ENCODE measurements around the gene SULT4A1.

SULT4A1 gene

GRCh38 chr22:43827003-43827735, 35.1 kb downstream of the SULT4A1 start:
- DNase-seq = no peak

GRCh38 chr22:43826142-43827002, 35.9 kb downstream of the SULT4A1 start:
- DNase-seq = peak; percentile 82

- no peak for DNase-seq
Measured at GRCh38 chr22:43825651-43826050, 36.7 kb downstream of the SULT4A1 start.

- DNase-seq = peak; percentile 63
Measured at GRCh38 chr22:43824724-43825420, 37.4 kb downstream of the SULT4A1 start.

- DNase-seq = peak; percentile 77
Measured at GRCh38 chr22:43823911-43824665, 38.2 kb downstream of the SULT4A1 start.

- DNase-seq = peak; percentile 98
Measured at GRCh38 chr22:43823353-43823908, 38.9 kb downstream of the SULT4A1 start.

- DNase-seq = no peak
Measured at GRCh38 chr22:43821606-43822425, 40.5 kb downstream of the SULT4A1 start.

GRCh38 chr22:43820651-43821305, 41.5 kb downstream of the SULT4A1 start:
- peak; percentile 67 for DNase-seq

GRCh38 chr22:43819931-43820640, 42.2 kb downstream of the SULT4A1 start:
- peak; percentile 63 for DNase-seq

GRCh38 chr22:43819421-43819921, 42.8 kb downstream of the SULT4A1 start:
- no peak for DNase-seq

GRCh38 chr22:43818981-43819380, 43.3 kb downstream of the SULT4A1 start:
- no peak for DNase-seq

- no peak for DNase-seq
Measured at GRCh38 chr22:43817402-43817801, 44.9 kb downstream of the SULT4A1 start.

- DNase-seq = no peak
Measured at GRCh38 chr22:43814264-43814663, 48.0 kb downstream of the SULT4A1 start.

- DNase-seq = peak; percentile 40
Measured at GRCh38 chr22:43812890-43813289, 49.4 kb downstream of the SULT4A1 start.

- DNase-seq = peak; percentile 96
Measured at GRCh38 chr22:43812149-43812842, 50.0 kb downstream of the SULT4A1 start, which contains the start of gene EFCAB6. TSS of gene EFCAB6 (minus strand) at chr22:43812305. CDS start at chr22:43782318, 29,987 bp downstream.

GRCh38 chr22:43811777-43812148, 50.5 kb downstream of the SULT4A1 start:
- peak; percentile 73 for DNase-seq

GRCh38 chr22:43802897-43803495, 59.3 kb downstream of the SULT4A1 start:
- no peak for DNase-seq

- no peak for DNase-seq
Measured at GRCh38 chr22:43800970-43801369, 61.3 kb downstream of the SULT4A1 start.

- DNase-seq = peak; percentile 8
Measured at GRCh38 chr22:43798492-43798891, 63.8 kb downstream of the SULT4A1 start.

Data from DMS53 (cell line).